Right ventricle myocardium inferior (tissue), 1 donor: ENCODE results near the gene CASKIN1. TPM values are rescaled to one million over a fixed set of nuclear protein-coding genes. Genes with fewer than 3 reads are reported as not detected.
"Not testable (repeated sequence)": the region's sequence is repeated elsewhere in the genome, so short reads cannot be mapped to it uniquely, and the experiment has no call there.

Source experiments
- ATAC-seq: fragments of 200-7000 bp; cut with Tn5 transposase; one replicate; pipeline ENCODE4 v1.9.1; 2020; ENCODE audit warnings: mild to moderate bottlenecking, moderate library complexity
- DNase-seq: peaks from one replicate; pipeline ENCODE4 v3.0.0; 2021; ENCODE audit errors: missing footprints
- intact Hi-C: fragments of 100-400 bp; cut with DNase I; formaldehyde crosslinking; loops from one replicate; pipeline ENCODE4 v1.11.0; 2022
- total RNA-seq: library from RNA; stranded (reverse); fragmentation: NEBNext Ultra II Directional; extraction: Animal tissue kit (Norgen Biotek cat#: 25700); gene quantifications from one replicate; pipeline ENCODE4 v1.2.1, GENCODE V29; 2021
- donor health status: DM: no; HTN: yes; CAD: no; lungs with severe emphysema.

CASKIN1 gene
- total RNA-seq, 1 donor from 2014 or later, result 5.8 TPM

DNA sequence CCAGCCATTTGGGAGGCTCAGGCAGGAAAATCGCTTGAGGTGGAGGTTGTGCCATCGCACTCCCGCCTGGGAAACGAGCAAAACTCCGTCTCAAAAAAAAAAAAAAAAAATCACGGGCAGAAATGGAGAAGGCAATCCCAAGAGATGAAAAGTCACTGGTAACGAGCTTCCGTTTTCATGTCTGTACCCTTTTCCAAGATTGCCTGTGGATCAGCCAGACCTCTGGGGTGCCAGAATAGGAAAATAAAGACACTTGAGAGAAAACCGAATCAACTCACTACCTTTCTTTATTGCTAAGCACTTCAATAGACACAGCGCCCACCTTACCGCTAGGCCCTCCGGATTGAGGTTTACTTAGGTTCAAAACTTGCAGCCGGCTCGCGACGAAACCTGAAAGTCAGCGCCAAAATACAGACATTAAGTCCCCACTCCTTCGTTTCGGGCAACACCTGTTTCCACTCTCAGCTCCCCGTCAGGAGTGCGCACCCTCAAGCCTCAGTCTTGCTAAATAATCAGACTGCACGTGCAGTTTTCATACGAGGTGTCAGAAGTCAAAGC is 41.8 kb downstream of the CASKIN1 start:
- DNase-seq (no peak), ATAC-seq (no peak)
- intact Hi-C loops, result loop anchor here (5.0 kb wide), 2 partner anchors 53 to 98 kb away; partner anchors contain the start of genes ECI1 and MLST8

DNA sequence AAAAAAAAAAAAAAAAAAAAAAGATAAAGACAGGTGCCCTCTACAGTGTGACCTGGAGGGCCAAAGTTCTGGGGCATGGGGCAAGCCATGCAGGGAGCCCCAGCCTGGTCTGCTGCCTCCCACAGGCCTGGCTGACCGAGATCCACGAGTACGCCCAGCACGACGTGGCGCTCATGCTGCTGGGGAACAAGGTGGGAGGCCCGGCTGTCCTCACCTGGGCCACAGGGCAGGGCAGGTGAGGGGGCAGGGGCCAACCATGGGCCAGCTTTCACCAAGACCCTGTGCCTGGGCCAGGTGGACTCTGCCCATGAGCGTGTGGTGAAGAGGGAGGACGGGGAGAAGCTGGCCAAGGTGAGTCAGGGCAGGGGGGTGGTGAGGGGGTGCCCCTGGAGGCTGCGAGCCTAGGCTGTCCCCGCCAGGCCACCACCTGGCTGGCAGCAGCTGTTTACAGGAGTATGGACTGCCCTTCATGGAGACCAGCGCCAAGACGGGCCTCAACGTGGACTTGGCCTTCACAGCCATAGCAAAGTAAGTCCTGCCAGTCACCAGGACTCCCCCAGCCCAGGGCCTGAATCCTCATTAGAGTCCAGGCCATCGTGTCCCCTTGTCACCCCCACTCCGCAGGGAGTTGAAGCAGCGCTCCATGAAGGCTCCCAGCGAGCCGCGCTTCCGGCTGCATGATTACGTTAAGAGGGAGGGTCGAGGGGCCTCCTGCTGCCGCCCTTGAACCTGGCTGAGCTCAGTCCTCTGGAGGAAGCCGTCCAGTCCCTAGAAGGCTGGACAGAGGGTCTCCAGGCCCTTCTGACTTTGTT is 43.5 kb downstream of the CASKIN1 start:
- DNase-seq, result no peak
- ATAC-seq, result no peak
- intact Hi-C loops, result no loop called here

DNA sequence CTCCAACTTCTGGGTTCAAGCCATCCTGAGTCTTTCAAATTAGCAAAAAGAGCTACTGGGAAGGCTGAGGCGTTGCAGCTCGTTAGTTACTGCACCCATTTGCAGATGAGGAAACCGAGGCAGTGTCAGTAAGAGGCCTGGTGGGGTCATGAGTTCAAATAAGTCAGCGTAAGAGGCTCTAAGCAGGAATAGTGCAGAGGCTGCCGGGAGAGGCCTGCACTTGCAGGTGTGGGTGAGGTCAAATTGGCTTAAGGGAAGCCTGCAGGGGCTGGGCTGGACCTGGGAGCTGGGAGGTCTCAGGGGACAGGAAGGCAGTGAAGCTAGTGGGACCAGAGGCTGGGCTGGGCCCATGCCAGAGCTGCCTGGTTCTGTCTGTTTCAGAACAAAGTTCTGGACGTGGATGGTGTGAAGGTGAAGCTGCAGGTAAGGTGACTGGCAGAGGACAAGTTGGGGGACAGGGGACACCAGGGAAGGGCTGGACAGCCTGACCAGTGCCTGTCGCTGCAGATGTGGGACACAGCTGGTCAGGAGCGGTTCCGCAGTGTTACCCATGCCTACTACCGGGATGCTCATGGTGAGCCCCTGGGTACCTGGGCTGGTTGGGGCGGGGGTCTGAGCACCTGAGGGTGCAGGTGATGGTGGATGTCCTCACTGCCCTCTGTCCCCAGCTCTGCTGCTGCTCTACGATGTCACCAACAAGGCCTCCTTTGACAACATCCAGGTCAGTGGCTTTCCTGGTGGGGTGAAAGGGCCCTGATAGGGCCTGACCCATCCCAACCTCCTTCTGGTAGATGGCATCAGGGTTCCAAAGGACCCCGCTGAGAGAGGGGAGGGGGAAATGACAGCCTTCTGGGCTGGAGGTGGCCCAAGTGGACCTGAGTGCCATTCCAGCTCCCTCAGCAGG is 45.0 kb downstream of the CASKIN1 start:
- ATAC-seq (no peak), DNase-seq (no peak)
- intact Hi-C loops, result no loop called here

DNA sequence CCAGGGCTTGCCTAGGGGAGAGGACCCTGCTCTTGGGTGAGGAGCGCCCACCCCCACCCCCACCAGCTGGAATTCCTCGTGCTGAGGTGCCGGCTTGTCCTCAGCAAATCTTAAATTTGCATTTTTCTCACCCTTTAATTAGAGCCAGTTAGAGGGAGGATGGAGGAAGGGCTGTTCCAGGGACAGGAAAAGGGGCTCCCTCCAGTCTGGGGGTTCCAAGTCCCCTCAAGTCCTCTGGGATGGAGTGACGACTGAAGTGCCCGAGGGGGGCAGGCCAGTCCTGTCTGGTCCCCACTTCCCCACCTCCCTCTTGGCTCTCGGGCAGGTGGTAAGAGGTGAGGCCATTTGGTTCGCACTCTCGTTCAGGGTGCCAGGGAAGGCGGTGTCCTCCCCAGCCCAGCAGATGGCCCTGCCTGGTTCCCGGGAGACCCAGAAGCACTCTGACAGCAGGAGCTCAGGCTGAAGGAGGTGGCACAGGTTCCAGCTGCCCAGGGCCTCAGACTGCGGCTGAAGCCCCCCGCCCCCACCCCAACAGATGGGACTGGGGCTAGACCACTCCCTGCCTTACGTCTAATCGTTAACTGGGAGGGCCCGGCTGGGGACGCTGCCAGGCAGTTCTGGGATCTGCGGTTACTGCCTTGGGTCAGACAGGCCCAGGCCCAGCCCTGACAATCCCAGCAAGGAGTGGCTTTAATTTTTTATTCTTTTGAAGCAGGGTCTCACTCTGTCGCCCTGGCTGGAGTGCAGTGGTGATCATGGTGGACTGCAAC is 45.8 kb downstream of the CASKIN1 start:
- intact Hi-C loops, result no loop called here
- no peak for DNase-seq
- no peak for ATAC-seq

DNA sequence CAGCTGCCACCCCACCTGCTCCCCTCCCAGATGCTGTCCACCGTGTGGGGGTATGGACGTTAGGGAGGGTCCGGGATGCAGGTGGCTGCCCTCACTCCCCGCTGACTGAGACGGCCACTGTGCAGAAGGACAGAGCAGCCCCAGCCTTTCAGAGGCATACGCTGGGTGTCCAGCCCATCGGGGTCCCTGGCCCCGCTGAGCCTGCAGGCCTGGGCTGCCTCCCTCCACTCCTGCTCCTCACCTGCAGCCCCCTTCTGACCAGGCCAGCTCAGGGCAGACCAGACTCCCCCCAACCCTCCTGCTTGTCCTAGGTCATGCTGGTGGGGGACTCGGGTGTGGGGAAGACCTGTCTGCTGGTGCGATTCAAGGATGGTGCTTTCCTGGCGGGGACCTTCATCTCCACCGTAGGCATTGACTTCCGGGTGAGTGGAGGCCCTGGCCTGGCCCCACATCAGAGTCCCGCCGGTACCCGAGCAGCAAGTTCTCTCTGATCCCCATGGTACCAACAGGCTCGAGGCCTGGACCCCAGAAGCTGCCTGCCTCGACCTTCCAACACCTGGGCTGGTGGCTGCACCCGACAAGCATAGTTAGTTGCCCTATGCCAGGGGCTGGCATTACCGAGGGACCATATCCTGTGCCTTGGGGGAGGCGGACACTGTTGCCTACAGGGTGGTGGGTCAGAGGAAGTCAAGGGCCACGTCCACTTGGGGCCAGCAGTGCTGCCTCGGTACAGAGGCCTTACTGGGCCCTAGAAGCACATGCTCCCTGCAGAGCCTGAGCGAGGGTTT is 46.6 kb downstream of the CASKIN1 start:
- no peak for ATAC-seq
- DNase-seq, result no peak
- intact Hi-C loops, result no loop called here

DNA sequence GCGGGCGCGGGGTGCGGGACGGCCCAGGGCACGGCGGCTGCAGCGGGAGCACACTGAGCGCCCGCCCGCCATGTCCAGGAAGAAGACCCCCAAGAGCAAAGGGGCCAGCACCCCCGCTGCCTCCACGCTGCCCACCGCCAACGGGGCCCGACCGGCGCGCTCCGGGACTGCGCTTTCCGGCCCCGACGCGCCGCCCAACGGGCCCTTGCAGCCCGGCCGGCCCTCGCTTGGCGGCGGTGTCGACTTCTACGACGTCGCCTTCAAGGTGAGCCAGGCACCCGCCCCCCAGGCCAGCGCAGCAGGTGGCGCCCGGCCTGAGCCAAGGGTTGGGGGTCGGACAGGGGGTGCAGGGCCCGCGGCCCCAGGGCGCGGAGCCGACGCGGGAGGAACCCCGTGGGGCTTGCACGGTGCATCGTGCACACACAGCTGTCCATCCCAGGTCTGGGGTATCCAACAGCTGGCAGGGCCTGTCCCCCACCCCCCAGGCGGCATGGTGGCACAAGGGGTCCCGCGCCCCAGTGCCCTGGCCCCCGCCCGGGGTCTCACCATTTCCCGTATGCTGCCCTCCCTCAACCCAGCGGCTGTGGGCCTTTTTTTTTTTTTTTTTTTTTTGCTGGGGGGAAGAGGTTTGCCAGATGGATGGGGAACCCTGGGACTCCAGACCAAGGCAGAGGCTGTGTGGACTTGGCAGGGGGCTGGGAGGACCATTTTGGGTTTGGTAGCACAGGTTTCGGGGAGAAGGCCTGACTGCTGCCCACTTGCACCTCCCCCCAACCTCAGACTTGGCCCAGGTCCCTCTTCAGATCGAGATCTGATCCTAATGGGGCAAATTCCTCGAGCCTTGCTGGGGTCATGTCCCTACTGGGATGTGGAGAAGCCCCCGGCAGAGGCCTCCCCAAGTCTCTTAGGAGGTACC is 47.4 kb downstream of the CASKIN1 start:
- intact Hi-C loops, result no loop called here
- no peak for ATAC-seq
- DNase-seq, result no peak

DNA sequence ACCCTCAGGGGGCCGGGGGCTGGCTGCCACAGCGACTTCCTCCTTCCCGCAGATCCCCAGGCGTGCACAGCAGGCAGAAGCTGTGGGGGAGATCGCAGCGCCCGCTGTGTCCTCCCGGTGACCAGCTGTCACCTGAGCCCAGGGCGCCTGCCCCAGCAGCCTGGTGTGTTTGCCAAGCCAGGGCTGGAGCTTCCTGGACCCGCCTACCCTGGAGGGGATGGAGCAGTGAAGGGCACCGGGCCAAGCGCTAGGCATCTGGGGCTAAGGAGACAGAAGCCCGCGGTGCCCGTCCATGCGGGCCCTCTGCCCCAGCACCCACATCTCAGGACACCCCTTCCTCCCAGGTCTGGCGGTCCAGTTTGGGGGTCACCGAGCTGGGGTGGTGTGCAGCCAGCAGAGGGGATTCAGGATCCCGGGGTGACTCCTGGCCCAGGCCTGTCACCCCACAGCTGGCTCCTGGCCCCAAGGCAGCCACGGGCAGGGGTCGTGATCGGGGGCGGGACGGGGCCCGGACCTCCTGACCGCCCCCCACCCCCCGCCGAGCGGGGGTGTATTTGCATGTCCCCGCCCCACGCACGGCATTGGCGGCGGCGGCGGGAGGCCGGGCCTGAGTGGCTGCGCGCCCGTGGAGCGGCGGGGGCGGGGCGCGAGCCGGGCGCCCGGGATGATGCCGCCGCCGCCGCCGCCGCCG is 48.3 kb downstream of the CASKIN1 start, which contains the start of gene RAB26:
RAB26 (plus strand) TSS at position 645 of the 691 bp plus-strand sequence. CDS start 159 bp downstream, outside the sequence.
- DNase-seq, result peak; percentile 88
- intact Hi-C loops, result no loop called here
- peak; percentile 86 for ATAC-seq

DNA sequence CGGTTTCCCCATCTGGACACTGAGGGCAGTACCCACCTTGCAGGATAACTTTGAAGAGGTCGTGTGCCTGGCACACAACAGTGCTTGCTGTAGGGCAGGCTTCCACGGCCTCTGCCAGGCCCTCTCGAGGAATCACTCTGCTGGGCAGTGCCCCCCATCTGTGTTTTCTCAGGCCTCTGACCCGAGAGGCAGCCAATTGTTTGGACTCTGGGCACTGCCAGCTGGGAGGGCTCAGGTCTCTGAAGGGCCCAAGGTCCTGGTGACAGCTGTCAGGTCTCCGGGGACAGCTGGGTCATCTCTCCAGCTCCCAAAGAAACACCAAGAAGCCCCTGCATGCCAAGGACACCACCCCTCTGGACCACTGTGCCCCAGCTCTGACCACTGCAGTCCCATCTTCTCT is 49.0 kb downstream of the CASKIN1 start:
- ATAC-seq, result peak; percentile 14
- intact Hi-C loops, result no loop called here
- no peak for DNase-seq

DNA sequence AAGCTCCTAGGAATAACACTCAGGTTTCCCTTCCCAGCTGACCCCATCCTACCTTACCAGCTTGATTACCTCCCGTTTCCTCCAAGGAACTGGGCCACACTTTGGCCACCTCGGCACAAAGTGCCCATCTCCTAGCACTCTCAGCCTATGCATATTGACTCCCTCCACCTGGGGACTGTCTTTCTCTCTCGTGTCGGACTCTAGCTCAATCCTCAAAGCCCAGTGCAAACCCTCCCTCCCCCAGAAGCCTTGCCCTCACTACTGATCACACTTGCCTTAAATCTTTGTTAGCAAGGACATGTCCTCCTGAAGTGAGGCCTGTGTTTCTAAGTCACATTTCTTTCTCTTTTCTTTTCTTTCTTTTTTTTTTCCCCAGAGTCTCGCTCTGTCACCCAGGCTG is 50.6 kb downstream of the CASKIN1 start:
- ATAC-seq (no peak), DNase-seq (no peak)
- intact Hi-C loops, result no loop called here

DNA sequence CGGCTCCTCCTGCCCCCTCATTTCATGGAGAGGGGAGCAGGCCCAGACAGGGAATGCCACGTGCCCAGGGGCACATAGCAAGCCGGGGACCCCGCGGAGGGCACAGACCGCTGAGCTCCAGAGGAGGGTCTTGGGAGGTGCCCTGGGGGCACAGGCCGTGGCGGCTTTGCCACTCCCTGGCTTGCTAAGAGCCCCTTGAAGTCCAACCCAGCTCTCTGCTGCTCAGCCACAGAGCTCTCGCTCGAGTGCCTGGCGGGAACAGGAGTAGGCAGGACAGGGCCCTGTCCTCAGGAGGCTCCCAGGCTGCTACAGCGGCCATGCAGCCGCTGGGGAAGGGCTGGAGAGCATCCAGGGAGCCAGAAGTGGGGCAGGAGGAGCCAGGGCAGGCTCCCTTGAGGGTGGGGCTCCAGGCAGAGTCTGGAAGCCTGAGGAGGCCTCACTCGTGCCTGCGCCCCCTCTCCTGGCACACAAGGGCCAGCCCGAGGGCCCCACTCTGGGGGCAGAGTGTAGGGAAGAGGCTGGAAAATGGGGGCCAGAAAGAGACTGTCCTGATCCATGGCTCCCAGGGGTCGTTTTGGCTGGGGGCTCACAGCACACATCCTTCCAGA is 52.4 kb downstream of the CASKIN1 start:
- ATAC-seq, result no peak
- DNase-seq, result no peak
- intact Hi-C loops, result loop anchor here (5.0 kb wide), 1 partner anchor 282 kb away; no protein-coding TSS in a partner anchor

DNA sequence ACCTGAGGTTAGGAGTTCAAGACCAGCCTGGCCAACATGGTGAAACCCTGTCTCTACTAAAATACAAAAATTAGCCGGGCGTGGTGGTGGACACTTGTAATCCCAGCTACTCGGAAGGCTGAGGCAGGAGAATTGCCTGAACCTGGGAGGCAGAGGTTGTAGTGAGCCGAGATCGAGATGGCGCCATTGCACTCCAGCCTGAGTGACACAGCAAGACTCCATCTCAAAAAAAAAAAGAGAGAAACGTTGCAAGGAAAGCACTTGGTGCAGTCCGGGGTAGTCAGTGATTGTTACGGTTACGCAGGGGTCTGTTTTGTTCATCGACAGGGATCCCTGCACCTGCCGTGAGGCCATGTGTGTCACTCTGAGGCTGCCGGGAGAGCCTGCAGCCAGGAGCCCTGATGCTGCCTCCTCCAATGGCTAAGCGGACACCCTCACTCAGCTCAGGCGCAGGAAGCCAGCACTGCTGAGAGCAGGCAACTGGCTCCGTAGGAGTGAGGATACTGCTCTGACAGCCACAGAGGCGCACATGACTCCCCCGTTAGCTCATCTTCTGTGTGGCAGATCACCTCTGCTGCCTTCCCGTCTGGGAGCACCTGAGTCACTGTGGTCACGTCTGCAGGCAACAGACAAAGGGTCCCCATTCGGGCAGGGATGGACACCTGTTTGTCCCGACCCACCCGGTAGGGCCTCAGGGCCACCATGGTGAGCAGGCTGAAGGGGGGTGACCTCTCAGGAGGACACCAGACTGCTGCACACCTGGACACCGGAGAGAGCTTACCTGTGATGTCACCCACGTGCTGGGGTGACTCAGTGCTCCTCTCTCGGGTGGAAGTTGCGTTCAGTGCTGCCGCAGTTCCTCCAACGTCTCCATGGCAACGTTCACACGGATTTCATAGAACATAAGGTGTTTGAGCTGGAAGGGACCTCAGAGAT is 53.2 kb downstream of the CASKIN1 start:
- peak; percentile 60 for DNase-seq
- intact Hi-C loops, result loop anchor here (5.0 kb wide), 1 partner anchor 281 kb away; no protein-coding TSS in a partner anchor
- ATAC-seq, result no peak

DNA sequence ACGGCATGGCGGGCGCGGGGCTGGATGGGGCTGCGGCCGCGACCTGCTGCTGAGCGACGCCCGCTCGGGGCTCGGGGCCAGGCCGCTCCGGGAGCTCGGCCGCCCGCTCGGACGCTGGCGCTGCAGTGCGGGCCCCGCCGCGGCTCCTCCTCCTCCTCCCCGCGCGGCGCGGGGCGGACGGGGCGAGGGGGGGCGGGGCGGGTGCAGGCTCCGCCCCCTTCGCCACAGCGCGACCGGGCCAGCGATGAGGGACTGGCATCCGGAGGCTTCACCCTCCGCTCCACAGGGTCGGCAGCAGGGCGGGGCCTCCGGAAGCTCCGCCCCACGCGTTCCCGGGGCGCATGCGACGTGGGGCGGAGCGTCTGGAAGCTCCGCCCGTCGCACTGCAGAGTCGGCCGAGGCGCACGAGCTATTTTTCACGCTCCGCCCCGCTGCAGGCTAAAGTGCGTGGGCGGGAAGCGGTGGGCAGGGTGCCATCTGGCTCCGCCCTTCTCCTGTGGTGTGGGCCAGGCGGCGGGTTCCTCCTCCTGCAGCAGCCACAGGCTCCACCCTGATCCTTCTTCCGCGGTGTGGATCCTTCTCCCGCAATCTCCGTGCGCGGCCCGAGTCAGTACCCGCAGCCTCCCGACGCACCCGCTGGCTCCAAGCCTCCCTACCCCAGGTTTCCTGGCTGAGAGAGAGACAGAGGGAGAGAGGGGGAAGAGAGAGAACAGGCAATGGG is 60.5 kb downstream of the CASKIN1 start, which contains the start of gene PKD1:
PKD1 (minus strand) TSS at position 129 of the 721 bp plus-strand sequence. CDS start 209 bp downstream, outside the sequence.
- DNase-seq (peak; percentile 99), ATAC-seq (peak; percentile 92)
- intact Hi-C loops, result not testable (repeated sequence)

DNA sequence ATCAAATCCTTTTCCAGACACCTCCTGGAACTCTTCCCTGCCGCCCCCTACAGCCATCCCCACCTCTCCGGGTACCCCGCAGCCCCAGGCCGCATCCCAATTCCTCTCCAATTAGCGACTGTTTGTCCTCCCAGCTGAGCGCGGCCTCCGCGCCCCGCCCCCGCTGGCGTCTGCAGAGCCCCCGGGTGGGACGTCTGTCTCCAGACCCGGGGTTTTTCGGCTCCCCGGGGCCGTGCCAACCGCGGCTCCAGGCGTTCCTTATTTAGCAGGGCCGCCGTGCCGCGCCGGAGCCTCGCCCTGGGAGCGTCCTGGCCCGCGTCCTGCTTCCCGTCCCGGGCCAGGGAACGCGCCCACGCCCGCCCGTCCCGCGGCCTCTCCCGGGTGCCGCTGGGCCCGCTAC is 61.3 kb downstream of the CASKIN1 start:
- intact Hi-C loops, DNase-seq, ATAC-seq: not testable (repeated sequence)

DNA sequence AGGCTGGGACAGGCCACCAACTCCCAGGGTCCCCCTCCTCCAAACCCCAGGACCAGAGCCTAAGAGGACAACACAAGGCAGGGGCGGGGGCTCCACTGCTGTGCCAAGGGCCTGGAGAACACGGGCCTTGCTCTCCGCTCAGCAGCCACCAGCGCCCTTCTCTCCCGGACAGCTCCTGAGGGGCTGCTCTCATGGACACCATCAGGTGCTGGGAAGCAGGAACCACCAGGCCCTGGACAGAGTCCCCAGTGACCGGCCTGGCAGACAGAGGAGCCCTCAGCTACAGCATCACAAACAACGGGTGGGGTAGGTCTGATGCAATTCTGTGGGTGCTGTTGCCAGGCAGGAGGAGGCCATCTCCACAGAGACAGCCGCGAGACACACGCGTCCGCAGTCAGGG is 62.6 kb downstream of the CASKIN1 start:
- intact Hi-C loops, DNase-seq, ATAC-seq: not testable (repeated sequence)
